ENCODE data around the gene ZNF3. TPM values are rescaled to one million over a fixed set of nuclear protein-coding genes. Genes with fewer than 3 reads are reported as not detected.

The ZNF3 gene
- total RNA-seq, 2 donors from 2014 or later, result 23.1 to 24.2 TPM

GRCh38 chr7:100074841-100075240 is 6.7 kb downstream of the ZNF3 start:
- Mint-ChIP-seq H3K4me1 (ENCODE audit: low read depth) (peaks cover 2% of the 10 kb centered on the region), H3K36me3 (ENCODE audit: insufficient read depth in 2 of 2) (peaks cover 50 to 68% of the 10 kb centered on the region in 2 donors), H3K27ac (no peak overlapping the region), H3K4me3 (no peak overlapping the region), H3K27me3 (ENCODE audit: low read depth) (no peaks in the 10 kb centered on the region), H3K9me3 (peaks cover 19 to 28% of the 10 kb centered on the region in 2 donors)
- no peak for DNase-seq
- no peak for ATAC-seq (replicated peaks in 1 of 2)

- H3K9me3 Mint-ChIP-seq, result peaks cover 19 to 28% of the 10 kb centered on the region in 2 donors
- H3K36me3 Mint-ChIP-seq (ENCODE audit: insufficient read depth in 2 of 2), result peaks cover 54 to 73% of the 10 kb centered on the region in 2 donors
- H3K27ac Mint-ChIP-seq, result no peak overlapping the region
- ATAC-seq (replicated peaks in 1 of 2) (no peak), DNase-seq (no peak)
- no peaks in the 10 kb centered on the region for H3K27me3 Mint-ChIP-seq (ENCODE audit: low read depth)
- no peaks in the 10 kb centered on the region for H3K4me1 Mint-ChIP-seq (ENCODE audit: low read depth)
- H3K4me3 Mint-ChIP-seq, result no peak overlapping the region
These were observed 9.1 kb downstream of the ZNF3 start for GRCh38 chr7:100072462-100072861.

- no peaks in the 10 kb centered on the region for H3K27me3 Mint-ChIP-seq (ENCODE audit: low read depth)
- ATAC-seq (replicated peaks in 1 of 2) (no peak), DNase-seq (no peak)
- H3K27ac Mint-ChIP-seq, result no peak overlapping the region
- H3K36me3 Mint-ChIP-seq (ENCODE audit: insufficient read depth in 2 of 2), result peaks cover 49 to 65% of the 10 kb centered on the region in 2 donors
- H3K9me3 Mint-ChIP-seq, result peaks cover 19 to 28% of the 10 kb centered on the region in 2 donors
- no peaks in the 10 kb centered on the region for H3K4me1 Mint-ChIP-seq (ENCODE audit: low read depth)
- no peak overlapping the region for H3K4me3 Mint-ChIP-seq
These were observed 10.4 kb downstream of the ZNF3 start for GRCh38 chr7:100071018-100071723.

GRCh38 chr7:100069991-100070390 is 11.5 kb downstream of the ZNF3 start:
- no peaks in the 10 kb centered on the region for H3K27me3 Mint-ChIP-seq (ENCODE audit: low read depth)
- no peak overlapping the region for H3K27ac Mint-ChIP-seq
- H3K9me3 Mint-ChIP-seq, result peaks cover 19 to 28% of the 10 kb centered on the region in 2 donors
- ATAC-seq (replicated peaks in 1 of 2) (no peak), DNase-seq (no peak)
- H3K4me1 Mint-ChIP-seq (ENCODE audit: low read depth), result no peaks in the 10 kb centered on the region
- peaks cover 41 to 55% of the 10 kb centered on the region in 2 donors for H3K36me3 Mint-ChIP-seq (ENCODE audit: insufficient read depth in 2 of 2)
- no peak overlapping the region for H3K4me3 Mint-ChIP-seq

GRCh38 chr7:100066953-100067352 is 14.6 kb downstream of the ZNF3 start:
- DNase-seq, result no peak
- H3K4me1 Mint-ChIP-seq (ENCODE audit: low read depth), result no peaks in the 10 kb centered on the region
- peaks cover 28% of the 10 kb centered on the region in 2 donors for H3K36me3 Mint-ChIP-seq (ENCODE audit: insufficient read depth in 2 of 2)
- H3K27me3 Mint-ChIP-seq (ENCODE audit: low read depth), result no peaks in the 10 kb centered on the region
- no peak for ATAC-seq (replicated peaks in 1 of 2)
- no peak overlapping the region for H3K4me3 Mint-ChIP-seq
- H3K27ac Mint-ChIP-seq, result no peak overlapping the region
- H3K9me3 Mint-ChIP-seq, result peaks cover 12 to 18% of the 10 kb centered on the region in 2 donors

- ATAC-seq (replicated peaks in 1 of 2) (no peak), DNase-seq (no peak)
- Mint-ChIP-seq H3K36me3 (ENCODE audit: insufficient read depth in 2 of 2) (peaks cover 17% of the 10 kb centered on the region in 2 donors), H3K27ac (no peak overlapping the region), H3K9me3 (peaks cover 4 to 5% of the 10 kb centered on the region in 2 donors), H3K4me3 (no peak overlapping the region), H3K4me1 (ENCODE audit: low read depth) (no peaks in the 10 kb centered on the region), H3K27me3 (ENCODE audit: low read depth) (no peaks in the 10 kb centered on the region)
These were observed 15.9 kb downstream of the ZNF3 start for GRCh38 chr7:100065452-100066186.

- Mint-ChIP-seq H3K4me3 (no peak overlapping the region), H3K27ac (no peak overlapping the region), H3K4me1 (ENCODE audit: low read depth) (no peaks in the 10 kb centered on the region), H3K27me3 (ENCODE audit: low read depth) (no peaks in the 10 kb centered on the region), H3K36me3 (ENCODE audit: insufficient read depth in 2 of 2) (peaks cover 4 to 5% of the 10 kb centered on the region in 2 donors), H3K9me3 (no peaks in the 10 kb centered on the region)
- ATAC-seq (replicated peaks in 1 of 2) (no peak), DNase-seq (no peak)
These were observed 17.4 kb downstream of the ZNF3 start for GRCh38 chr7:100064162-100064561.

- H3K27ac Mint-ChIP-seq, result peak overlapping the region; percentile 28
- H3K9me3 Mint-ChIP-seq, result no peaks in the 10 kb centered on the region
- ATAC-seq (replicated peaks in 1 of 2), result no peak
- peaks cover 4 to 5% of the 10 kb centered on the region in 2 donors for H3K36me3 Mint-ChIP-seq (ENCODE audit: insufficient read depth in 2 of 2)
- no peaks in the 10 kb centered on the region for H3K27me3 Mint-ChIP-seq (ENCODE audit: low read depth)
- DNase-seq, result no peak
- no peaks in the 10 kb centered on the region for H3K4me1 Mint-ChIP-seq (ENCODE audit: low read depth)
- H3K4me3 Mint-ChIP-seq, result no peak overlapping the region
These were observed 18.1 kb downstream of the ZNF3 start for GRCh38 chr7:100063376-100063775.

- Mint-ChIP-seq H3K4me1 (ENCODE audit: low read depth) (no peaks in the 10 kb centered on the region), H3K4me3 (no peak overlapping the region), H3K9me3 (no peaks in the 10 kb centered on the region), H3K27ac (no peak overlapping the region), H3K27me3 (ENCODE audit: low read depth) (no peaks in the 10 kb centered on the region), H3K36me3 (ENCODE audit: insufficient read depth in 2 of 2) (peaks cover 4 to 5% of the 10 kb centered on the region in 2 donors)
- DNase-seq (no peak), ATAC-seq (replicated peaks in 1 of 2) (no peak)
These were observed 19.9 kb downstream of the ZNF3 start for GRCh38 chr7:100061518-100062193.

- Mint-ChIP-seq H3K9me3 (no peaks in the 10 kb centered on the region), H3K4me1 (ENCODE audit: low read depth) (no peaks in the 10 kb centered on the region), H3K27ac (no peak overlapping the region), H3K4me3 (no peak overlapping the region), H3K36me3 (ENCODE audit: insufficient read depth in 2 of 2) (peaks cover 4 to 5% of the 10 kb centered on the region in 2 donors), H3K27me3 (ENCODE audit: low read depth) (no peaks in the 10 kb centered on the region)
- ATAC-seq (replicated peaks in 1 of 2), result no peak
- DNase-seq, result no peak
These were observed 22.2 kb downstream of the ZNF3 start for GRCh38 chr7:100059251-100059739.

- no peak overlapping the region for H3K4me3 Mint-ChIP-seq
- no peaks in the 10 kb centered on the region for H3K4me1 Mint-ChIP-seq (ENCODE audit: low read depth)
- H3K27ac Mint-ChIP-seq, result no peak overlapping the region
- no peaks in the 10 kb centered on the region for H3K9me3 Mint-ChIP-seq
- DNase-seq (no peak), ATAC-seq (replicated peaks in 1 of 2) (no peak)
- H3K36me3 Mint-ChIP-seq (ENCODE audit: insufficient read depth in 2 of 2), result peaks cover 2% of the 10 kb centered on the region in 2 donors
- no peaks in the 10 kb centered on the region for H3K27me3 Mint-ChIP-seq (ENCODE audit: low read depth)
These were observed 24.5 kb downstream of the ZNF3 start for GRCh38 chr7:100057006-100057405.

GRCh38 chr7:100053215-100053614 is 28.3 kb downstream of the ZNF3 start:
- Mint-ChIP-seq H3K9me3 (no peaks in the 10 kb centered on the region), H3K36me3 (ENCODE audit: insufficient read depth in 2 of 2) (no peaks in the 10 kb centered on the region), H3K4me1 (ENCODE audit: low read depth) (peaks cover 16% of the 10 kb centered on the region), H3K4me3 (no peak overlapping the region), H3K27me3 (ENCODE audit: low read depth) (no peaks in the 10 kb centered on the region), H3K27ac (no peak overlapping the region)
- peak; percentile 23 to 38 for DNase-seq
- ATAC-seq (replicated peaks in 1 of 2), result peak; percentile 29 to 35

GRCh38 chr7:100051611-100052010 is 29.9 kb downstream of the ZNF3 start:
- H3K27ac Mint-ChIP-seq, result no peak overlapping the region
- no peaks in the 10 kb centered on the region for H3K36me3 Mint-ChIP-seq (ENCODE audit: insufficient read depth in 2 of 2)
- DNase-seq, result no peak
- no peaks in the 10 kb centered on the region for H3K9me3 Mint-ChIP-seq
- peak overlapping the region; percentile 33 to 52 for H3K4me3 Mint-ChIP-seq
- no peaks in the 10 kb centered on the region for H3K27me3 Mint-ChIP-seq (ENCODE audit: low read depth)
- H3K4me1 Mint-ChIP-seq (ENCODE audit: low read depth), result peaks cover 16% of the 10 kb centered on the region
- ATAC-seq (replicated peaks in 1 of 2), result no peak
